AG09309 (cell line): ENCODE measurements around the gene SPSB4.

Source experiments
- DNase-seq: peaks from one replicate; pipeline ENCODE4 v3.0.0-alpha.2; 2010; ENCODE audit warnings: low read depth
- H3K4me3 ChIP-seq: 2 replicates; pipeline ENCODE4 v1.5.1; 2011; ENCODE audit warnings: mild to moderate bottlenecking, low read depth, low read length, moderate library complexity; ENCODE audit not compliant: control insufficient read depth
- CTCF ChIP-seq: IDR thresholded peaks from 2 replicates; pipeline ENCODE4 v1.5.1; 2011; ENCODE audit warnings: mild to moderate bottlenecking, low read depth, low read length, inconsistent platforms; ENCODE audit not compliant: insufficient read depth, control insufficient read depth; ENCODE audit errors: missing control alignments

The SPSB4 gene

DNA sequence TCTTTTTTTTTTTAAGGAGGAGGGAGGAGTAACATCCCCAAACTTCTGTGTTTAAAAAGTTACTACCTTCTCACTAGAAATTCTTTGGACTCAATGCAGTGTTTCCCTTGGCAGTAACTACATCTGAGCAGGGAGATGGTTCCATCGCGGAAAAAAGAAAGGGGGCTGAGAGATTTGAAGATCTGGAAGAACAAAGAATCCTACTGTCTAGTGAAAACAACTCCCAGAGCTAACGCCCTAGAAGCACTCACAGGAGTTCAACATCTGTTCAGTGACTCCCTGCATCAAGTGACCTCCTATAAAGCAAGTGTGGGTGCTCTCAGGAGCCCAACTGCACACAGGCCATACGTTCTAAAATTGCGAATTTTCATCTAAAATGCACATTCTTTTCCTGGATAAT is 113.7 kb downstream of the SPSB4 start:
- no peak overlapping the region for H3K4me3 ChIP-seq
- no peak for TF ChIP-seq CTCF
- no peak for DNase-seq

- H3K4me3 ChIP-seq = no peak overlapping the region
- DNase-seq = no peak
- no peak for TF ChIP-seq CTCF
These were observed 116.5 kb downstream of the SPSB4 start for GRCh38 chr3:141167681-141168080.

GRCh38 chr3:141170678-141171295 is 119.6 kb downstream of the SPSB4 start:
- TF ChIP-seq CTCF = no peak
- no peak overlapping the region for H3K4me3 ChIP-seq
- no peak for DNase-seq

DNA sequence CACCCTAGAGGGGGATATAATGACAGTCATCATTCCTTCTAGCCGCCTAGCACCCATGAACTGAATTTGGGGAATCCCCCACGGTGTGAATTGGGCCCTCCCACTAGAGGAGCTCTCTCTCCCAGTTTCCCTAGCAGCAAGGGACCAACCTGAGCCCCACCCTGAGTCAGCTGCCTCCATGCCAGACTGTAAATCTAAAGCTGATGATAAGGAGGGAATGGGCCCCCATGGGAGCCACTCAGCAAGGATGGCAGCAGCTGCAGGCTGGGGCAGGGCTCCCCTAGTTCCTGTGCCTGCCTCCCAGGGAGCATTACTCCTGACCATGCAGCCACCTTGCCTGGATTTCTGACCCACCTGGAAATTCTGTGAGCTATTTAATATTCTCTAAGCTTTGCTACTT is 123.5 kb downstream of the SPSB4 start:
- TF ChIP-seq CTCF = no peak
- H3K4me3 ChIP-seq = no peak overlapping the region
- DNase-seq = no peak

- no peak for DNase-seq
- TF ChIP-seq CTCF = no peak
- no peak overlapping the region for H3K4me3 ChIP-seq
These were observed 125.6 kb downstream of the SPSB4 start for GRCh38 chr3:141176775-141177174.

- no peak for TF ChIP-seq CTCF
- DNase-seq = no peak
- H3K4me3 ChIP-seq = no peak overlapping the region
These were observed 126.9 kb downstream of the SPSB4 start for GRCh38 chr3:141178026-141178425.

- no peak for DNase-seq
- no peak overlapping the region for H3K4me3 ChIP-seq
- no peak for TF ChIP-seq CTCF
These were observed 127.4 kb downstream of the SPSB4 start for GRCh38 chr3:141178551-141178950.
